NCI-H345 (cell line): ENCODE measurements around the gene GIMAP2.
A peak's percentile ranks its signal among the peaks of the same experiment; 100 is the strongest.

Source experiments
- DNase-seq: peaks from one replicate; lab custom pipeline; 2025; lab: John Stamatoyannopoulos, UW

Gene GIMAP2

DNA sequence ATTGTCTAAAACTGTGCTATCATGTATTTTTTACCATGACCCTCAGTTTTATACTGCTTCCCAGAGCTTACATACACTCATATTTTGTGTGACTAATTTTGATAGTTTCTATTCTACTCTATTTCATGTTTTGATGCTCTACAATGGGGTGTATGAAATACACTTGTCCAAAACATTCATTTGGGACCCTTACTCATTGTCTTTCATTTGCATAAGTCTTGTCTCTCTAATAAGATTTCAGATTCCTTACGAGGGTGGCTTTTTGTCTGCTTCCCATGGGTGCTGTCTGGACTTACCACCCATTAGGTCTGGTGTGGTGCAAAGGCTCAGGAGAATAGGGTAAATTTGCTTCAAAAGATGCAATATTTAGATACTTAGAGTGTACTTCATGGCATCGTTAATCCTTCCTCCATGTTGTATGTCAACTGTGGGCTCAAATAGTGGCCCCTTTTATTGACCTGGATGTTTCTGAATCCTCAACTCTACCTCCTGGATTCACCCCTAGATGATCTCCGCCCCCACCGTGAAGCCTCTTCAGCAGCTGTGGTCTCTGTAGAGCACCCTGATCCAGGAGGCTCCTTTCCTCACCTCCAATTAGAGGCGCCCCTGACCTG, 48.1 kb downstream of the GIMAP2 start:
- no peak for DNase-seq

DNA sequence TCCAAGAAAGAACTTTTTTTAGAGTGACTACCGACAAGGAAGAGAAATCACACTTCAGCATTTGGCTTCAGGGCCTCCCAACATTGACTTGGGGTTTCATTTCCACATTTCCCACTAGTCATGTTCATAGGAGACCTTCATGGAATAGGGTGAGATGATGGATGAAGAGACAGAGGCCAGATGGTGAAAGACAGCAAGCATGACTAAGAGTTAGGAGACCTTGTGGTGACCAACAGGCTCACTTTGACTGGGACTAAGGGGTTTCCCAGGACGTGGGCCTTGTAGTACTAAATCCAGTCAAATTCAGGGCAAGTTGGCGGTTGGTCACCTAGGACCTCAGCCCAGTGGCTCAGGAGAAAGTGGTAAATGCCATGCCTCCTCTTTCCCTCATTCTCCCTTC, 48.7 kb downstream of the GIMAP2 start:
- DNase-seq, result no peak

DNA sequence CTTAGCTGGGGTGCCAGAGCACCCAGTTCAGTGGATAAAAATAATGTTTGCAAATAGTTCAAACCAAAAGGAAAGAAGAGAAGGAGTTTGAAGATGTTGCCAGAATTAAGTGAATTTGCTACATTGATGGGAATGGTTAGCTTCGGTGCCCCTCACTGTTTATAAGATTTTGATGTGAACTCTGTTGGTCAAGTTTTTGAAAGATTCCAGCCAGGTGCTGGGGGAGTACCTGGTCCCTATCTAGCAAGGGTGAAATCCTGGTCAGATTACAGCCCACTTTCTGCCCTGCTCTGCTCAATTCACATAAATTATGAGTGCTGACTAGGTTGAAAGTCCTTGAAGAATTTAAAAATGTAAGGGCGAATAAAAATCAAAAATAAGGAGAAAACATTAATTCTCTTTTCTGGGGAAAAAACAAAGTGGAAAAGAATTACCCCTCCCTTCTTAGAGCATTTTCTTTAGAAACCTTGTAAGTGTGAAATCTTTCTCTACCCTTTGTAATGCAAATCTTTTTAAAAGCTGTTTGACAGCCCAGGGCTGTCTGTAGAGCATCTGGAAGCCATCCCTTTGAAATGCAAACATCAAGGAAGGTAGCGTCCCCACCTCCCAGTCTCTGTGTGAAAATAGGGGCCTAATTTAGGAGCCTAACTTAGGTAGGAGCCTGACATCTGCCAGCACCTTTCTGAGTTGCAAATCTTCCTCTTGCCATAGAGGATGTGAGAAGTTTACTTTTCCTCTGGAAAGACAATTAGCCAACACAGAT, 50.3 kb downstream of the GIMAP2 start:
- peak; percentile 95 for DNase-seq

DNA sequence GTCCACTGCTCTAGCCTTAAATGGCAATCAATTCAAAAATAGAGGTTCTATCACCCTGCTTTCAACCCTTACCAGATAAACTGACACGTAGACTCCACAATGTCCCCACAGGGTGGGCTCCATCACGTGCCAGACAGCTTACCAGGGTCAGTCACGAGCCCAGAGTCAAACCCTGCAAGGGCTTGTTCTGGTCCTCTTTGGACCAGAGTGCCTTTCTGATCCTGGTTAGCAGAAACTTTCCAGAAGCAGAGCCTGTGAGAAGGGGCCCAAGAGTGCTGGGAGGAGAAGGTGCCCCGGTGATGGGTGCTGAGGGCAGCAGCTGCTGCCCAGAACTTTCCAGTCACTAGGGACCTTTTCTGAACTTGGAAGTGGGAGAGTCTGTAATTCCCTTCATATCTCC, 51.4 kb downstream of the GIMAP2 start:
- no peak for DNase-seq

DNA sequence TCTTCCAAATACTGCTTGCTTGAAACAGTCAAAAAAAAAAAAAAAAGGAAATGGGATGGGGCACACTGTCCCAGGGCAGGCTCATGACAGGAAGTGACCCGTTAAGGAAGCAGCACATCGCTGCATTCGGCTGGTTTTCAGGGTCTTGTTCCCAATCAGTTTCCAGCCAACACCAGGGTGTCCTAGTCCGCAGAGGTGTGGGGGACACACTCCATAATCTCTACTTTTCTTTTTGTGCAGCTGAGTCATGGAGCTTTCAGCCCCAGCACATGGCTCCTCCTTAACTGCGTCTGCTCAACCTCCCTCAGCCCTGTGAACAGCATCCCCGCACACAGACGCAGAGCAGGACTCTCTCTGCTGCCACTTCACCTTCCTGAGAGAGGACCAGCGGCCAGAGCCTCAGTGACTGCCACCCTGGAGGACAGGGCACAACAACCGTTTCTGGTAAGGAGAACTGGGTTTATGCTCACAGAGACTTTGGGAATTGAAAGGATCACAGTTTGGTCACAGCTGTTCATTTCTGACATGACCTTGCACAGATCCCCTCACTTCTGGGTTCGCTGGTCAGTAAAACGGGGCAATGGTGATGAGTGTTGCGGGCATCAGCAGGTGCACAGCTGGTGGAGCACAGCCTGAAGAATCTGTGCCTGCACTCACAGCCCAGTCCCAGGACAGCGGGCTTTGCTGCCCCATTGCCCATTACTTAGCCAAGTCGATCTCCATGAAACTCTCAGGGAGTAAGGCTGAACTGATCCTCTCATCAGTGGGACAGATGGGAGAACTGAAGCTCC, 52.0 kb downstream of the GIMAP2 start, which contains the start of gene GIMAP5:
GIMAP5 (plus strand) TSS at position 154 of the 791 bp plus-strand sequence. CDS start 3,467 bp downstream, outside the sequence.
- no peak for DNase-seq

DNA sequence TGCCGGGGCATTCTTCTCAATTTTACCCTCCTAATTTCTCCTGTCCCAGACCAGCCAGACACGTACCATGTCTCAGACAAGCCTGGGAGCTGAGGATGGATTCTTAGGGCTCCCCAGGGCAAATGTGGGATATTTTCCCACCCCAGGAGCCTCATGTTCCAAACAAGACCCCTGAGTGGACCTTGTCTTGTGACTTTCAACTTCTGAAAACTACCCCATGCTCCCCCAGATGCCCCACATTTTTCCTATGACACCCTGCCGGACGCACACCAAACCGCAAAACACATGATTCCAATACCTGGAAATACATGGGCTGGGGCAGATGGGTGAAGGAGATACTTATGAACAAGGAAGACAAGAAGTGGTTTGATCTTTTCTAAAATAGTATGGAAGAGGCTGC, 52.6 kb downstream of the GIMAP2 start:
- no peak for DNase-seq

DNA sequence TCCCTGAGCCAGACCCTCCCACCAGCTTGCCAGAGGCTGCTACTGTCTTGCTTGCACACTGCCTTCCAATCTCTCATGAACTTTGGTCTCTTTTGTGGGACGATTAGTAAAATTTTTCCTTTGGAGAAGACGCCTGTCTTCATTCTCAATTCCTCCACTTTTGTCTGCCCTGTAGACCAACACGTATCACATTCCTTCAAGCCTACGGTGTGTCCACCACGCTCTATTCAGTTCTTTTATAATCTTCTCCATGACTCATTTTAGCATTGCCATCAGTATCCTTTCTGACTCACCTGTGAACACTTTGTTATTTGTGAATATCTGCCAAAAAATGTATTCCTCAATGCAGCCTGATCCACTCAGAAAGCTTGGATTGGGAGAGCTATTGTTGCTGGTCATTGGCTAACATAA, 53.1 kb downstream of the GIMAP2 start:
- no peak for DNase-seq

DNA sequence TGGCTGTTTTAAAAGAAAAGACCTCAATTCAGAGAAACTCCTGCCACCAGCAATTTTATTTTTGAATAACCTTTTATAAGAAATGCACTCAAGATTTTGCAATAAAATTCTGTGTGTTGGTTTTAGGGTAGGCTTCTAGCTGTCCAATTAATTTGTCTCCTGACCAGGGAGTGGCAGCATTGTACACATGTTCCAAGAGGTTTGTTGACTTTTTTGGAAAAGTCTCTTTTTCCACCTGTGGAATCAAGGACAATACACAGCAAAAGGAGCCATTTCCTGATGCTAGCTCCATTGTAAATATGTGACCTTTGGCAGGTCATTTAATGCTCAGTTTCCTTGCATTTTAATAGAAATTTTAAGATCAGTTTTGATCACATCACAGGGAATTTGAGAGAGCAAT, 53.5 kb downstream of the GIMAP2 start:
- peak; percentile 42 for DNase-seq

DNA sequence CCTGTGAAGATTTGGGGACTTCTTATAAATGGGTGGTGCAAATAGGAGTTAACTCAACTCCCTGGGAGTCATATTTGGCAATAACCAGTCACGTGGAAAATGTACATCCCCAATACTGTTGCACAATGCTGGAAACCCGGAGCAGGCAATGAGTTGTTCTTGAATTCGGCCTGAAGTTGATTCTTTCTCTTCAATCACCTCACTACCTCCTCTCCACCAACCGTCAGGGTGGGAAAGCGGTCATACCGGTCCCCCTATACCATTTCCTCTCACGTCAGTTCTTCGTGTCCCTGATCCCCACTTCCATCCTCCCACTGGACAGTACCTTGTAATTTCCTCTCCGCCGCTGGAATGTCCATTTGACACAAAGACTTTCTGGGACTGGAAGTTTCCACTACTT, 54.5 kb downstream of the GIMAP2 start:
- DNase-seq, result no peak

DNA sequence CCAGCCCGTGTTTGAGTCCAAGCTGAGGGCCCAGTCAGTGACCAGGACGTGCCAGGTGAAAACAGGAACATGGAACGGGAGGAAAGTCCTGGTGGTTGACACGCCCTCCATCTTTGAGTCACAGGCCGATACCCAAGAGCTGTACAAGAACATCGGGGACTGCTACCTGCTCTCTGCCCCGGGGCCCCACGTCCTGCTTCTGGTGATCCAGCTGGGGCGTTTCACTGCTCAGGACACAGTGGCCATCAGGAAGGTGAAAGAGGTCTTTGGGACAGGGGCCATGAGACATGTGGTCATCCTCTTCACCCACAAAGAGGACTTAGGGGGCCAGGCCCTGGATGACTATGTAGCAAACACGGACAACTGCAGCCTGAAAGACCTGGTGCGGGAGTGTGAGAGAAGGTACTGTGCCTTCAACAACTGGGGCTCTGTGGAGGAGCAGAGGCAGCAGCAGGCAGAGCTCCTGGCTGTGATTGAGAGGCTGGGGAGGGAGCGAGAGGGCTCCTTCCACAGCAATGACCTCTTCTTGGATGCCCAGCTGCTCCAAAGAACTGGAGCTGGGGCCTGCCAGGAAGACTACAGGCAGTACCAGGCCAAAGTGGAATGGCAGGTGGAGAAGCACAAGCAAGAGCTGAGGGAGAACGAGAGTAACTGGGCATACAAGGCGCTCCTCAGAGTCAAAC, 56.9 kb downstream of the GIMAP2 start:
- no peak for DNase-seq
